ENCODE data around the gene ESR1. TPM values are rescaled to one million over a fixed set of nuclear protein-coding genes. Genes with fewer than 3 reads are reported as not detected.

ESR1 gene
- total RNA-seq, 1 donor from 2014 or later: not detected

DNA sequence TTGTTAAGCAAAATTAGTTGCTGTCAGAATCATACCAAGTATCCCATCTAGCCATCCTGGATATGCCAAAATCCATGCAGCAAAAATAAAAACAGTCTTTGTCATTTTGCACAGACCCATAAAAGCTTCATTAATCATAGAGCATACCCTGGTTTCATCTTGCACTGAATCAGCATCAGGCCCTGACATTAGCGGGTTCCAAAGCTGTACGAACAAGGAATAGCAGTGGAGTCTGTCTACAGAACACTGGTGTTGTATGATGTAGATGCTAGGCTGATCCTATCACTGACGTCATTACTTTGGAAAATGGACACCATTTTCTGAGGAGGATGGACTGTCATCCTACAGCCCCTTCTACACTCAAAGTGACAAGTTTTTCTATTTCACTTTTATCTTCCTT, 315.6 kb downstream of the ESR1 start:
- H3K27me3 Mint-ChIP-seq: no peaks in the 10 kb centered on the region
- no peak for DNase-seq (ENCODE audit: low spot score, unreplicated experiment)
- peaks cover 1% of the 10 kb centered on the region for H3K4me1 Mint-ChIP-seq (ENCODE audit: low read depth)
- peaks cover 3% of the 10 kb centered on the region for H3K9me3 Mint-ChIP-seq (ENCODE audit: low read depth)
- H3K4me3 Mint-ChIP-seq (ENCODE audit: low read depth): no peak overlapping the region
- no peak overlapping the region for H3K27ac Mint-ChIP-seq
- peaks cover 7% of the 10 kb centered on the region for H3K36me3 Mint-ChIP-seq (ENCODE audit: insufficient read depth)
- TF ChIP-seq, protein P1, sequence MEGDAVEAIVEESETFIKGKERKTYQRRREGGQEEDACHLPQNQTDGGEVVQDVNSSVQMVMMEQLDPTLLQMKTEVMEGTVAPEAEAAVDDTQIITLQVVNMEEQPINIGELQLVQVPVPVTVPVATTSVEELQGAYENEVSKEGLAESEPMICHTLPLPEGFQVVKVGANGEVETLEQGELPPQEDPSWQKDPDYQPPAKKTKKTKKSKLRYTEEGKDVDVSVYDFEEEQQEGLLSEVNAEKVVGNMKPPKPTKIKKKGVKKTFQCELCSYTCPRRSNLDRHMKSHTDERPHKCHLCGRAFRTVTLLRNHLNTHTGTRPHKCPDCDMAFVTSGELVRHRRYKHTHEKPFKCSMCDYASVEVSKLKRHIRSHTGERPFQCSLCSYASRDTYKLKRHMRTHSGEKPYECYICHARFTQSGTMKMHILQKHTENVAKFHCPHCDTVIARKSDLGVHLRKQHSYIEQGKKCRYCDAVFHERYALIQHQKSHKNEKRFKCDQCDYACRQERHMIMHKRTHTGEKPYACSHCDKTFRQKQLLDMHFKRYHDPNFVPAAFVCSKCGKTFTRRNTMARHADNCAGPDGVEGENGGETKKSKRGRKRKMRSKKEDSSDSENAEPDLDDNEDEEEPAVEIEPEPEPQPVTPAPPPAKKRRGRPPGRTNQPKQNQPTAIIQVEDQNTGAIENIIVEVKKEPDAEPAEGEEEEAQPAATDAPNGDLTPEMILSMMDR (IDR thresholded peaks at IDR 0.05; ENCODE audit: unreplicated experiment): no peak

DNA sequence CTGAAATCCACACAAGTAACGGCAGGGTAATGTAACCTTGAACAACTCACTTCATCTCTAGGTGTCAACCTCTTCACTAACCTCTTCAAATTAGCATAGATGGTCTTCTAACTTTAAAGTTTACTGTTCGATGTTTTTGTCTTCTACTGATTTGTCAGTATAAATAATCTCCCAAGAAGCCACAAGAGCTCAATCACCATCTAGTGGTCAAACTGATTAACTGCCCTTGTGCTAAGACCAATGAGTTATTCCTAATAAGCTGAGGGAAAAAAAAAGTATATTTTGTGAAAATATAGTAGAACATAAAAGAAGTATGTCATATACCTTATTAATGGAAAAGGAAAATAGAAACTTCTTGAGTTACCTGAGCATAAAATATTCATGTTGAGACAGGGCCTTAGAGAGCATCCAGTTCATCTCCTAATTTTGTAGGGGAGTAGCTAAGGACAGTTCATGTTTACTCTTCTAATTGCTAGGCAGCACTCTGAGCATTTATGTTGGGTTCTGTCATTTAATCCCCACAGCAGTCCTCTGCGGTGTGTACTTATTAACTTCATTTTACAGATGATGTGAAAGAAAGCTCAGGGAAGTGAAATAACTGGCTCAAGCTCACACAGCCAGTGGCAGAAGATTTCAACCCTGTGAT, 317.1 kb downstream of the ESR1 start:
- H3K4me1 Mint-ChIP-seq (ENCODE audit: low read depth): peaks cover 1% of the 10 kb centered on the region
- H3K9me3 Mint-ChIP-seq (ENCODE audit: low read depth): no peaks in the 10 kb centered on the region
- H3K27me3 Mint-ChIP-seq: no peaks in the 10 kb centered on the region
- H3K36me3 Mint-ChIP-seq (ENCODE audit: insufficient read depth): peaks cover 8% of the 10 kb centered on the region
- DNase-seq (ENCODE audit: low spot score, unreplicated experiment): no peak
- peak overlapping the region; percentile 4 for H3K27ac Mint-ChIP-seq
- TF ChIP-seq, protein P1 (IDR thresholded peaks at IDR 0.05; ENCODE audit: unreplicated experiment): peak; percentile 74
- no peak overlapping the region for H3K4me3 Mint-ChIP-seq (ENCODE audit: low read depth)

DNA sequence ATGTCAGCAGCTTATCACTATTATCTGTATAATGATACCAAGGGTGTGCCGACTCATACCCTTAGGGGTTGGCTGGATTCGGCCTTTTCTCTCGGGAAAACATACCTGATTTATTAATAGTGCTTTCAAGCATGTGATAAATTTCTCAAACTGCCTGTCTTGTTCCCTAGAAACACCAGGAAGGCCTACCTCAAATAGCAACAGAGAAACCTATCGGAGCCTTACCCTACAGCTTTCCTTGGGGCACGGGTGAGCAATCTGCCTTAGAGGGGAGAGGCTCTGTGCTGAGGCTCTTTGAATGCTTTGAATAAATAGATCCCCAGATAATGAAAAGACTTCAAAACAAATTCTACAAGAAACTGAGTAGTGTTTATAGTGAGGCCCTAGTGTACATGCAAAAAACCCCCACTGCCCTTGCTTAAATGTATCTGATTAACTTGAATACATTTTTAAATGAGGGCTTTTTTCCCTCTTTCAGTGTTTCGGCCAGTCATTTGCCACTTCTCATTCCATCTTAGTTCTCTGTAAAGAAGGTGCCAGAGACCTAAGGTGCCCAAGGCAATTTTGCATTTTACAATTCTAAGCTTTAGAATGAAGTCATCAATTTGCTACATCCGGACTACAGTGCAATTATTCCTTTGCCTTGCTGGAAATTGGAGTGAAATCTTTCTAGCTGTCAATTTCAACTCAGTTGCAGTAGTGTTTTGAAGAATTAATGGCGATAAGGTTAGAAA, 320.1 kb downstream of the ESR1 start:
- Mint-ChIP-seq H3K4me1 (ENCODE audit: low read depth) (peaks cover 1% of the 10 kb centered on the region), H3K36me3 (ENCODE audit: insufficient read depth) (peaks cover 16% of the 10 kb centered on the region)

DNA sequence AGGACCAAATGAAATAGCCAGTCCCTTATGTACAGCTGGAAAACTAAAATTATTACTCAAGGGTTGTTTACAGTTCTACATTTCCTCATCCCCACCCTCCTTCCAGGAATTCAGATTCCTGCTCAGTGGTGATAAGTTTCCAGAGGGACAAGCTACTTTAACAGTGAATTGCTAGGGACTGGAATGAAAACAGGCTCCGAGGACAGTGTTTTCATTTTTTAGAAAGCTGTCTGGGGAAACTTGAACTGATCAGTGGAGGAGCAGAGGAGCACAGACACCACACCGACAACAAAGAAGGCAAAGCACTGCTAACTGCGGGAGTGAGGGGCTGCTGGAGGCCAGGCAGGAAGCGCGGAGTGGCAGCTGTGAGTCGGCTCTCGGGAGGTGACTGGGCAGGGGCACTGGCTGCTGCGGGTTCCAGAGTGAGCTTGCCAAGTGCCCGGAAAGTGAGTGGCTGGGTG, 322.2 kb downstream of the ESR1 start:
- Mint-ChIP-seq H3K27me3 (no peaks in the 10 kb centered on the region), H3K4me1 (ENCODE audit: low read depth) (peaks cover 1% of the 10 kb centered on the region), H3K27ac (no peak overlapping the region), H3K9me3 (ENCODE audit: low read depth) (no peaks in the 10 kb centered on the region), H3K36me3 (ENCODE audit: insufficient read depth) (peaks cover 20% of the 10 kb centered on the region), H3K4me3 (ENCODE audit: low read depth) (no peak overlapping the region)
- TF ChIP-seq, protein P1 (IDR thresholded peaks at IDR 0.05; ENCODE audit: unreplicated experiment): no peak
- no peak for DNase-seq (ENCODE audit: low spot score, unreplicated experiment)

More for the DNA sequence above, 320.1 kb downstream of the ESR1 start:
- H3K27ac Mint-ChIP-seq: no peak overlapping the region
- H3K4me3 Mint-ChIP-seq (ENCODE audit: low read depth): no peak overlapping the region
- no peaks in the 10 kb centered on the region for H3K27me3 Mint-ChIP-seq
- TF ChIP-seq, protein P1 (IDR thresholded peaks at IDR 0.05; ENCODE audit: unreplicated experiment): no peak
- no peak for DNase-seq (ENCODE audit: low spot score, unreplicated experiment)
- no peaks in the 10 kb centered on the region for H3K9me3 Mint-ChIP-seq (ENCODE audit: low read depth)

DNA sequence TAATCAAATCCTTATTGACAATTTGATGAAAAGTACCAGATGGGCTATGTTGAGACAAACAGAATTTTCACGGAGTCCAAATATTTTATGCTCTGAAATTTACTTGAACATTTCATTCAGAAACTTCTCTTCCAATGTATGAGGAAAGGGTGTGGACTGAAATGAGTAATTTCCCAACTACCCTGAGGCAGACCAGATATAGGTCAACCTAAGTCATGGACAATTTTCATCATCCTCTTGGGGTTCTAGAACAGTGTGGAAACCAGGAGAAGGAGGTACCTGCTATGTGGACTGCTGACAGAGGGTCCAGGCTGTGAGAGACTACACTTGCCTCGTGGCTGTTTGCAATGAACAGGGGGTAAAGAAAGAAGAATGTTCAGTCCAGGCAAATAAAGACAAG, 323.0 kb downstream of the ESR1 start:
- H3K4me1 Mint-ChIP-seq (ENCODE audit: low read depth): peaks cover 1% of the 10 kb centered on the region
- no peak overlapping the region for H3K27ac Mint-ChIP-seq
- H3K9me3 Mint-ChIP-seq (ENCODE audit: low read depth): no peaks in the 10 kb centered on the region
- no peak for DNase-seq (ENCODE audit: low spot score, unreplicated experiment)
- H3K36me3 Mint-ChIP-seq (ENCODE audit: insufficient read depth): peaks cover 21% of the 10 kb centered on the region
- H3K4me3 Mint-ChIP-seq (ENCODE audit: low read depth): no peak overlapping the region
- no peaks in the 10 kb centered on the region for H3K27me3 Mint-ChIP-seq
- TF ChIP-seq, protein P1 (IDR thresholded peaks at IDR 0.05; ENCODE audit: unreplicated experiment): no peak
